DMS53 treated with DMSO at 0.1 percent for 48 hours (cell line): ENCODE measurements around the gene CLEC11A.
"Not testable (repeated sequence)": the region's sequence is repeated elsewhere in the genome, so short reads cannot be mapped to it uniquely, and the experiment has no call there.

Source experiments
- DNase-seq: peaks from one replicate; lab custom pipeline; 2025; ENCODE audit not compliant: unreplicated experiment; lab: John Stamatoyannopoulos, UW

CLEC11A gene

DNA sequence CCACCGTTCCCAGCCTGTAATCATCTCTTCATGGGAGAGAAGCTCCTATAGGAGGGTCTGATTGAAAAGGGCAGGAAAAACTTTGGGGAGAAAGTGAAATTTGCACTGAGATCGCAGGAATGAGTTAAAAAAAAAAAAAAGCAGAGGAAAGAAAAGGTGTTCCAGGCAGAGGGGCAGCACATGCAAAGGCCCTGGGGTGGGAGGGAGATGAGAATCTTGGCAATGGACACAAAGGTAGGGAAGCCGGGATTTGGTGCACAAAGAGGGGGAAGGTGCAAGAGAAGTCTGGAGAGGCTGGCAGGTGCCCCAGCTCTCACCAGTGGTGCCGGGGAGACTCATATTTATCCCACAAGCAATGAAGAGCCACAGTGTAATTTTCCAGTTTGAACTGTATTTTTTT lies 30.7 kb downstream of the CLEC11A start:
- no peak for DNase-seq

DNA sequence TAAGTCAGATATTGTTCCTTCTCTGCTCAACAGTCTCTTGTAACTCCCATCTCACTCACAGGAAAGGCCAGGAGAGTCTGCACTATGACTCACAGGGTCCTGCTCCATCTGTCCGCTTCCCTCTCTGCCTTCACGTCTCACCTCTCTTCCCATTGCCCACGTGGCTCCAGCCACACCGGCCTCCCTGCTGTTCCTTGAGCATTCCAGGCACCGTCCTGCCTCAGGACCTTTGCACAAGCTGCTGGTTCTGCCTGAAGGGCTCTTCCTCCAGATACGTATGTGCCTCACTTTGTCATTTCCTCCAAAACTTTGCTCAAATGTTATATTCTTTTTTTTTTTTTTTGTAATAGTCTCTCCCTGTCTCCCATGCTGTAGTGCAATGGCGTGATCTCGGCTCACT lies 33.1 kb downstream of the CLEC11A start:
- not testable (repeated sequence) for DNase-seq

DNA sequence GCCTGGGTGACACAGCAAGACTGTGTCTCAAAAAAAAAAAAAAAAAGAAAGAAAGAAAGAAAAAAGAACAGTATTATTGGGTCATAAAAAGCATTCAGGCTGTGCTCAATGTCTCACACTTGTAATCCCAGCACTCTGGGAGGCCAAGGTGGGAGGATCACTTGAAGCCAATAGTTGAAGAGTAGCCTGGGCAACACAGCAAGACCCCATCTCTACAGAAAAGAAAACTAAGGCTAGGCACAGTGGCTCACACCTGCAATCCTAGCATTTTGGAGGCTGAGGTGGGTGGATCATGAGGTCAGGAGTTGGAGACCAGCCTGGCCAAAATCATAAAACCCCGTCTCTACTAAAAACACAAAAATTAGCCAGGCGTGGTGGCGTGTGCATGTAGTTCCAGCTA lies 34.5 kb downstream of the CLEC11A start:
- DNase-seq, result not testable (repeated sequence)

DNA sequence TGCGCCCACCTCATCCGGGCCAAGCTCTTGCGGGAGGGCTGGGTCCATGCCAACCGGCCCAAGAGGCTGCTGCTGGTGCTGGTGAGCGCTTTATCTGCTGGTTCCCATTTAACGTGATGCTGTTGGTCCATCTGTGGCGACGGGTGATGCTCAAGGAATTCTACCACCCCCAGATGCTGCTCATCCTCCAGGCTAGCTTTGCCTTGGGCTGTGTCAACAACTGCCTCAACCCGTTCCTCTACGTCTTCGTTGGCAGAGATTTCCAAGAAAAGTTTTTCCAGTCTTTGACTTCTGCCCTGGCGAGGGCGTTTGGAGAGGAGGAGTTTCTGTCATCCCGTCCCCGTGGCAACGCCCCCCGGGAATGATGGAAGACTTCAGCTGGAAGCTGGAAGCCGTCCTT lies 35.9 kb downstream of the CLEC11A start:
- not testable (repeated sequence) for DNase-seq

DNA sequence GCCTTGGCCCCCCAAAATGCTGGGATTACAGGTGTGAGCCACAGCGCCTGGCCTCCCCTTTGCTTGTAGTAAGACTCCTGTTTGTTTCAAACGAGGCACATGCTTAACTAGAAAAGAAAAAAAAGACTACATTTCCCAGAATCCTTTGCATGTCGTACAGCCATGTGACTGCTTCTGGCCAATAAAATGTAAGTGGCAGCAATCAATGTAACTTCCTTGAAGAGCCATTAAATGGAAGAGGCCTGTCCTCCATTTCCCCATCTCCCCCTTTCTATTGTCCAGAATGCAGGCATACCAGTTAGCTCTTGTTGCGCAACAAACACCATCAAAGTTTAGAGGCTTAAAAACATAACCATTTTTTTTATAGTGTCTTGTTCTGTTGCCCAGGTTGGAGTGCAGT lies 36.7 kb downstream of the CLEC11A start:
- DNase-seq, result no peak

DNA sequence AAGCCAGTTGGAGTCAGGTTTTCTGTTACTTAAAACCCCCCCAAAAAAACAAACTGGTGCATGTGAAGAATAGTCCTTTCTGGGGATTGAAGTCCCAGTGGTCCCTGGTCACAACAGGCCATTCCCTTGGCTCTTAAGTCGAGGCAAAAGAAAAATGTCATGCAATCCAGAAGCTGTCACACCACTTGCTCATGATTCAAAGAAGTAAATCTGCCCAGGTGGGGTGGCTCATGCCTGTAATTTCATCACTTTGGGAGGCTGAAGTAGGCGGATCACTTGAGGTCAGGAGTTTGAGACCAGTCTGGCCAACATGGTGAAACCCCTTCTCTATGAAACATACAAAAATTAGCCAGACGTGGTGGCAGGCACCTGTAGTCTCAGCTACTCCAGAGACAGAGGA lies 38.3 kb downstream of the CLEC11A start:
- DNase-seq, result not testable (repeated sequence)

DNA sequence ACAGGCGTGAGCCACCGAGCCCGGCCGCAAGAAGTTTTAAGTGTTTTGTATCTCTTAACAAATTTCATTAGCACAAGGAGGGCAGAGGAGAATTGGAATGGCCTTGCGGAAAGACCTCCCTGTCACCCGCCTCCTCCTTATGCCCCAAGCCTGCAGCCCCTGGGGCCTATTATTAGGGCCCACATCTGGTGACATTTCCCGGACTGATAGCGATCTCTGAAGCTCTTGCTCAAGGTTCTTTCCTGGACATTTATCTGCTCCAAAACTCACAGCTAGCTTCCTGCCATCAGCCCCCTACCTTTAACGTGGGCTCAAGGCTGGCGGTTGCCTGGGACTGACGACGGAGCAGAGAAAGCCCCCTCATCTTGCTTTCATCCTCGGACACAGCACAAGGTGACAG lies 40.4 kb downstream of the CLEC11A start:
- DNase-seq, result not testable (repeated sequence)

DNA sequence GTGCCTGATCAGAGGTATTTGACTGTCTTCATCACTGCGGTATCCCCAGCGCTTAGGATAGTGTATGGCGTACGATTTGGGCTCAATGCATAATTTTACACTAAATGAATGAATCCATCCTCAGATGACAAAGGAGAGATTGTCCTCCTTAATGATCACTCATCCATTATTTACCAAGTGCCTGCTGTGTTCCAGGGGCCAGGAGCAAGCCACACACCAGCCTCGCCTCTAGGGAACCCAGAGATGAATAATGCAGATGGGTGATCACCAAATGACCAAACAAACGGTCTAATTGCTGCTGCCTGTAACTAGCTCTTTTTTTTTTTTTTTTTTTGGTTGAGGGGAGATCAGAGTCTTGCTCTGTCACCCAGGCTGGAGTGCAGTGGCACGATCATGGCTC lies 41.2 kb downstream of the CLEC11A start:
- no peak for DNase-seq

DNA sequence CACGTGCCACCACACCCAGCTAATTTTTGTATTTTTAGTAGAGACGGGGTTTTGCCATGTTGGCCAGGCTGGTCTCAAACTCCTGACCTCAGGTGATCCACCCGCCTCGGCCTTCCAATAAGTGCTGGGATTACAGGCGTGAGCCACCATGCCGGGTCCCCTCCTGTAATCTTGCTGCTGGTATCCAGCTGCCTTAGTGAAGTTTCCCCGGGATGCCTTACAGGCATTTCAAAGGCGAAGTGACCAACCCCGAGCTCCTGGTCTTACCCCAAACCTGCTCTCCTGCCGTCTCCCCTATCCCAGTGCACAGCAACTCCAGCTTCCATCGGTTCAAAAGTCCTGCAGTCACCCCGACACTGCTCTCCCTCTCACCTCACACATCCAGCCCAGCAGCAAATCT lies 43.6 kb downstream of the CLEC11A start:
- not testable (repeated sequence) for DNase-seq

DNA sequence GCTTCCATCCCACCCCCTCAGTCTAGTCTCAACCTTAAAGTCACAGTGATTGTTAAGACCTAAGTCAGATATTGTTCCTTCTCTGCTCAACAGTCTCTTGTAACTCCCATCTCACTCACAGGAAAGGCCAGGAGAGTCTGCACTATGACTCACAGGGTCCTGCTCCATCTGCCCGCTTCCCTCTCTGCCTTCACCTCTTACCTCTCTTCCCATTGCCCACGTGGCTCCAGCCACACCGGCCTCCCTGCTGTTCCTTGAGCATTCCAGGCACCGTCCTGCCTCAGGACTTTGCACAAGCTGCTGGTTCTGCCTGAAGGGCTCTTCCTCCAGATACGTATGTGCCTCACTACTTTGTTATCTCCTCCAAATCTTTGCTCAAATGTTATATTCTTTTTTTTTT lies 44.1 kb downstream of the CLEC11A start:
- not testable (repeated sequence) for DNase-seq

DNA sequence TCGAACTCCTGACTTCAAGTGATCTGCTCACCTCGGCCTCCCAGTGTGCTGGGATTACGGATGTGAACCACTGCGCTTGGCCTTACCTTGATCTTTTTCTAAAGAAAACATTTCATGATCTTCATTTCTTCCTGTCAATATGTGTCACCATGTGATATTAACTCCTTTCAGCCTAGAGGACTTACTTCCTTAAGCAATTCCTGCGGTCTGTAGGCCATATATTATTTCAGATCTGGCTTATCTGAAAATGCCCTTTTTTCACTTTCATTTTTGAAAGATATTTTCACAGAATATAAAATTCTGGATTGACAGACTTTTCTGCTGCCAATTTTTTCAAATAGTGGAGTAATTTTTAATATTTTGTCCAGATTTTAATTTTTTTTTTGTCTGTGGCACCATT lies 45.1 kb downstream of the CLEC11A start:
- DNase-seq, result no peak

DNA sequence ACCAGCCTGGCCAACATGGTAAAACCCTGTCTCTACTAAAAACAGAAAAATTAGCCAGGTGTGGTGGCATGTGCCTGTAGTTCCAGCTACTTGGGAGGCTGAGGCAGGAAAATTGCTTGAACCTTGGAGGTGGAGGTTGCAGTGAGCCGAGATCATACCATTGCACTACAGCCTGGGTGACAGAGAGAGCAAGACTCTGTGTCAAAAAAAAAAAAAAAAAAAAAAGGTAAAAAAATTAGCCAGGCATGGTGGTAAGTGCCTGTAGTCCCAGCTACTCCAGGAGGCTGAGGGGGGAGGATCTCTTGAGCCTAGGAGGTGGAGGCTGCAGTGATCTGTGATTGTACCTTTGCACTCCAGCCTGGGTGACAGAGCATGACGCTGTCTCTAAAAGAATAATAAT lies 47.0 kb downstream of the CLEC11A start, which contains the start of gene GPR32:
Gene GPR32 (plus strand): TSS at position 301 of the 400 bp plus-strand sequence. CDS start 137 bp downstream, outside the sequence.
- not testable (repeated sequence) for DNase-seq

DNA sequence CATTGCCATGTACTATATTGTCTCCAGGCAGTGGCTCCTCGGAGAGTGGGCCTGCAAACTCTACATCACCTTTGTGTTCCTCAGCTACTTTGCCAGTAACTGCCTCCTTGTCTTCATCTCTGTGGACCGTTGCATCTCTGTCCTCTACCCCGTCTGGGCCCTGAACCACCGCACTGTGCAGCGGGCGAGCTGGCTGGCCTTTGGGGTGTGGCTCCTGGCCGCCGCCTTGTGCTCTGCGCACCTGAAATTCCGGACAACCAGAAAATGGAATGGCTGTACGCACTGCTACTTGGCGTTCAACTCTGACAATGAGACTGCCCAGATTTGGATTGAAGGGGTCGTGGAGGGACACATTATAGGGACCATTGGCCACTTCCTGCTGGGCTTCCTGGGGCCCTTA lies 47.7 kb downstream of the CLEC11A start:
- DNase-seq, result no peak

DNA sequence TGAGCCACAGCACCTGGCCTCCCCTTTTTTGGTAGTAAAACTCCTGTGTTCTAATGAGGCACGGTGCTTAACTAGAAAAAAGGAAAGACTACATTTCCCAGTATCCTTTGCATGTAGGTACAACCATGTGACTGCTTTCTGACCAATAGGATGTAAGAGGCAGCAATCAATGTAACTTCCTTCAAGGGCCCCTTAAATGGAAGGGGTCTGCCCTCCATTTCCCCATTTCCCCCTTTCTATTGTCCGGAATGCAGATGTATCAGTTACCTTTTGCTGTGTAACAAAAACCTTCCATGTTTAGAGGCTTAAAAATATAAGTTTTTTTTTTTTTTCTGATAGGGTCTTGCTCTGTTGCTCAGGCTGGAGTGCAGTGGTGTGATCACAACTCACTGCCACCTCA lies 49.3 kb downstream of the CLEC11A start:
- DNase-seq, result no peak

DNA sequence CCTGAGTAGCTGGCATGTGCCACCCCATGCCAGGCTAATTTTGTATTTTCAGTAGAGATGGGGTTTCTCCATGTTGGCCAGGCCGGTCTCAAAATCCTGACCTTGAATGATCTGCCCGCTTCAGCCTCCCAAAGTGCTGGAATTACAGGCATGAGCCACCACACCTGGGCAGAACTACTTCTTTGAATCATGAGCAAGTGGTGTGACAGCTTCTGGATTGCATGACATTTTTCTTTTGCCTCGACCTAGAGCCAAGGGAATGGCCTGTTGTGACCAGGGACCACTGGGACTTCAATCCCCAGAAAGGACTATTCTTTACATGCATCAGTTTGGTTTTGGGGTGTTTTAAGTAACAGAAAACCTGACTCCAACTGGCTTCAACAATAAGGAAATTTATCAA lies 49.7 kb downstream of the CLEC11A start:
- not testable (repeated sequence) for DNase-seq

DNA sequence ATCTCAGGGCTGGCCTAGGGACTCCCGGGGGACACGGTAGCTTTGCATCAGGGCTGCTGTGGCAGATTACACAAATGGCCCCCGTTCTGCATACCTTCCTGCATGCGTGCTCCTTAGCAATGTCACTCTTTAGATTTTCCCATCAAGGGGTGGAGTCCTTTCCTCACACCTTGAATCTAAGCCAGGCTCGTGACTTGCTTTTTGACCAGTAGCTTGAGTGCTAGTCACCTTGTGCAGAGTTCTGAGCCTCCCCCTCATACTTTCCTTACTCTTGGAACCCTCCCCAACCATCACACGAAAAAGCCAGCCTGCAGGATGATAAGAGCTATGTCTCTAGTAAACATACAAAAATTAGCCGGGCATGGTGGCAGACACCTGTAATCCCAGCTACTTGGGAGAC lies 50.3 kb downstream of the CLEC11A start:
- DNase-seq, result not testable (repeated sequence)
